Stomach (tissue), 9 donors: ENCODE data around the gene CAMTA2. TPM values are rescaled to one million over a fixed set of nuclear protein-coding genes. Genes with fewer than 3 reads are reported as not detected.

Source experiments
- DNase-seq, 2 donors: peaks; one replicate each; pipeline versions ENCODE4 v3.0.0 to v3.0.0-alpha.2; 2013 to 2019
- H3K27ac ChIP-seq, 5 donors: fragments of 200-600 bp in 4 of 5; sonication (generic) in 4 of 5; one replicate each; pipeline ENCODE4 v1.5.1; 2013 to 2019; ENCODE audit warnings: mild to moderate bottlenecking in 1 of 5, moderate library complexity in 1 of 5
- H3K27me3 ChIP-seq, 3 donors: fragments of 200-600 bp; sonication (generic); one replicate each; pipeline ENCODE4 v1.5.1; 2017 to 2019; ENCODE audit warnings: mixed run types in 1 of 3
- H3K36me3 ChIP-seq, 4 donors: fragments of 200-600 bp; sonication (generic); 1 replicate in 3 of 4; 2 replicates in 1 of 4; pipeline ENCODE4 v1.5.1; 2016 to 2019
- H3K4me1 ChIP-seq, 4 donors: fragments of 200-600 bp; sonication (generic); one replicate each; pipeline ENCODE4 v1.5.1; 2016 to 2019
- H3K4me3 ChIP-seq, 4 donors: fragments of 200-600 bp; sonication (generic) in 3 of 4; one replicate each; pipeline ENCODE4 v1.5.1; 2016 to 2019; ENCODE audit warnings: mild to moderate bottlenecking in 1 of 4
- H3K9me3 ChIP-seq, 4 donors: fragments of 200-600 bp; sonication (generic); one replicate each; pipeline ENCODE4 v1.5.1; 2016 to 2019
- EP300 ChIP-seq: sonication (generic); formaldehyde crosslinking; IDR thresholded peaks from one replicate; pipeline ENCODE4 v1.6.1; 2017; ENCODE audit warnings: antibody characterized with exemption
- POLR2A ChIP-seq, 4 donors: fragments of 450-650 bp; IDR thresholded peaks; one replicate each; pipeline ENCODE4 v1.6.1; 2016; ENCODE audit warnings: antibody characterized with exemption in 4 of 4, control low read depth in 2 of 4, mild to moderate bottlenecking in 1 of 4, moderate library complexity in 1 of 4
- POLR2AphosphoS5 ChIP-seq, 3 donors: sonication (generic); formaldehyde crosslinking; IDR thresholded peaks; one replicate each; pipeline ENCODE4 v1.6.1; 2016; ENCODE audit warnings: antibody characterized with exemption in 3 of 3
- WGBS, 5 donors: extraction: QIAGEN DNeasy Blood & Tissue Kit in 3 of 5; methylation state at CpG; one replicate each; pipeline versions ENCODE4 v1.1.5 to v1.1.7; 2013 to 2018; 5-methylcytosine and 5-hydroxymethylcytosine counted together
- intact Hi-C: fragments of 100-400 bp; cut with DNase I; formaldehyde crosslinking; loops from one replicate; pipeline ENCODE4 v1.15.1; 2023; ENCODE audit warnings: low total_unique reads
- polyA plus RNA-seq, 3 donors: library from polyadenylated mRNA; stranded (reverse); fragments of 200-250 nt; gene quantifications; one replicate each; pipeline ENCODE4 v1.2.3, GENCODE V29; 2013
- total RNA-seq, 5 donors: library from RNA; depleted of rRNA; stranded (reverse); fragments of >200 nt; gene quantifications; one replicate each; pipeline versions ENCODE4 v1.1.0 to v1.2.3, GENCODE V29; 2014 to 2016
- TF ChIP-seq, protein P1 (sequence below), 7 experiments: fragments of 450-650 bp in 4 of 7; fragments of 200-600 bp in 3 of 7; sonication (generic) in 3 of 7; IDR thresholded peaks; one replicate each; pipeline ENCODE4 v1.5.1; 2016 to 2019; ENCODE audit warnings: antibody characterized with exemption in 7 of 7, control low read depth in 2 of 7, mild to moderate bottlenecking in 1 of 7
- donor health status: healthy with polysubstance abuse.
- donor health status: Bipolar disorder and iron deficiency.
- donor health status: healthy.

CAMTA2 gene
- total and polyA plus RNA-seq, 8 donors = 8.1 to 202 (median 54.6) TPM

DNA sequence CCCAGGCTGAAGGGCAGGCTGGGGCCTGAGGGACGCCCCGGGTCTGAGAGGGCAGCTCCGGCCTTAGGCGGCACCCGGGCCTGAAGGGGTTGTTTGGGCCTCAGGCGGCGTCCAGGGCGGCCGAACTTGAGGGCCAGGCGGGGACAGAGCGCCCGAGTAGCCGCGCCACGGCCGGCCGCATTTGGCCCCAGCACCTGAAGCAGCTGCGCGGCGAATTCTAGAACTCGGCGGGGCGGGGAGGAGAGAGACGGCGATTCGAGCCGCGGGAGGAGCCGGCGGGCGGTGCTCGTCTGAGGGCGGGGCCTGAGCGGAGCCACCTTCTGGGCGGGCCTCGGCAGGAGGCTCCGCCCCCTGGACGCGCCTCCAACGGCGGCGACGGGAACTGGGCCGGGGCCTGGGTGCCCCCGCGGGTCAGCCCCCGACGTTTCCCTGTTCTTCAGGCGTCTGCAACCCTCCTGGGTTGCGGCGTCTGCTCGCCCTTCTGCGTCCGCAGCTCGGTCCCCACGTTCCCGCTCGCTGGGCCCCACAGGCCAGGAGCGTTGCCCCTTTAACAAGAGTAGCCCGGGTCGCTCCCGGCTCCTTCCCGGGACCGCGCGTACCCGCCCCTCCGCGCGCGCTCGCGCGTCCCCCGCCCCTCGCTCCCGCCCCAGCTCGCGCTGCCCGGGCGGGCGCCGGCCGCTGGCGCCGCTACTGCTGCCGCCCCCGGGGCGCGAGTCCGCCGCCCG is 10.0 kb upstream of the CAMTA2 start, which contains the start of the genes INCA1 and KIF1C:
INCA1 (minus strand) TSS at position 221 of the 725 bp plus-strand sequence. CDS start 3,085 bp downstream, outside the sequence.
KIF1C (plus strand) TSS at position 649 of the 725 bp plus-strand sequence. CDS start 2,297 bp downstream, outside the sequence.
- peak within 1 kb of the TSS; percentile 91 to 97 (median 94) for H3K27ac ChIP-seq
- TF ChIP-seq POLR2A (IDR thresholded peaks at IDR 0.05) (peak in 2 of 4 donors; percentile 43 to 58), EP300 (no peak), POLR2AphosphoS5 (IDR thresholded peaks at IDR 0.05) (peak; percentile 49 to 84 (median 82))
- TF ChIP-seq, protein P1, sequence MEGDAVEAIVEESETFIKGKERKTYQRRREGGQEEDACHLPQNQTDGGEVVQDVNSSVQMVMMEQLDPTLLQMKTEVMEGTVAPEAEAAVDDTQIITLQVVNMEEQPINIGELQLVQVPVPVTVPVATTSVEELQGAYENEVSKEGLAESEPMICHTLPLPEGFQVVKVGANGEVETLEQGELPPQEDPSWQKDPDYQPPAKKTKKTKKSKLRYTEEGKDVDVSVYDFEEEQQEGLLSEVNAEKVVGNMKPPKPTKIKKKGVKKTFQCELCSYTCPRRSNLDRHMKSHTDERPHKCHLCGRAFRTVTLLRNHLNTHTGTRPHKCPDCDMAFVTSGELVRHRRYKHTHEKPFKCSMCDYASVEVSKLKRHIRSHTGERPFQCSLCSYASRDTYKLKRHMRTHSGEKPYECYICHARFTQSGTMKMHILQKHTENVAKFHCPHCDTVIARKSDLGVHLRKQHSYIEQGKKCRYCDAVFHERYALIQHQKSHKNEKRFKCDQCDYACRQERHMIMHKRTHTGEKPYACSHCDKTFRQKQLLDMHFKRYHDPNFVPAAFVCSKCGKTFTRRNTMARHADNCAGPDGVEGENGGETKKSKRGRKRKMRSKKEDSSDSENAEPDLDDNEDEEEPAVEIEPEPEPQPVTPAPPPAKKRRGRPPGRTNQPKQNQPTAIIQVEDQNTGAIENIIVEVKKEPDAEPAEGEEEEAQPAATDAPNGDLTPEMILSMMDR (IDR thresholded peaks at IDR 0.05) = peak in 2 of 7 experiments; percentile 23 to 27
- peak within 1 kb of the TSS; percentile 93 to 99 (median 98) for H3K4me3 ChIP-seq
- H3K36me3 ChIP-seq = peaks cover 16 to 21% (median 20%) of the 10 kb centered on the region in 4 donors
- H3K27me3 ChIP-seq = no peaks in the 10 kb centered on the region
- intact Hi-C loops = no loop called here
- 0 to 2% (median 1%) methylated on average over 18 to 93 of the region's 93 CpGs; no CpG with 5 or more reads in 1 of the 5 donors for WGBS, 5 donors
- peak; percentile 95 to 97 for DNase-seq
- H3K9me3 ChIP-seq = no peaks in the 10 kb centered on the region
- H3K4me1 ChIP-seq = peaks cover 27 to 34% (median 32%) of the 10 kb centered on the region in 4 donors

DNA sequence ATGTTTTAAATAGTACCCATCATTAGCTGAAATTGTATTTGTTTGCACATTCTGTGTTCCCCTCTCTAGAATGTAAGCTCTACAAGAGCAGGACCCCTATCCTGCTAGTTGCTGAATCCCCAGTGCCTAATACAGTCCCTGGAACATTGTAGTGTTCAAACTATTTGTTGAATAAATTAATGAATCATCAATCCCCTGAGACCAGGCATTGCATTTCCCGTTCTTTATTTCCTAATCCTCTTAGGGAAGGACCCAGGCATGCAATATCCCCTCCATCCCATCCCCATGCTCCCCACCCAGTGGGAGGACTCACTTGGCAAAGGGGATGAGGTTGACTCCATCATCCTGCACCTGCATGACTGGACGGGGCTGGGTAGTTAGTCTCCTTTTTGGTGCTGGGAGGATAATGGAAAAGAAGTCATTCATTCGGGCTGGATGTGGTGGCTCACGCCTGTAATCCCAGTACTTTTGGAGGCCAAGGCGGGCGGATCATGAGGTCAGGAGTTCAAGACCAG is 6.7 kb upstream of the CAMTA2 start:
- H3K36me3 ChIP-seq = no peaks in the 10 kb centered on the region
- intact Hi-C loops = no loop called here
- no peaks in the 10 kb centered on the region for H3K9me3 ChIP-seq
- no peak overlapping the region for H3K4me3 ChIP-seq
- H3K4me1 ChIP-seq = peaks cover 11 to 20% (median 16%) of the 10 kb centered on the region in 4 donors
- no peak overlapping the region for H3K27ac ChIP-seq
- H3K27me3 ChIP-seq = no peaks in the 10 kb centered on the region
- TF ChIP-seq POLR2A (IDR thresholded peaks at IDR 0.05) (no peak), POLR2AphosphoS5 (IDR thresholded peaks at IDR 0.05) (no peak), EP300 (no peak)
- TF ChIP-seq, protein P1 (IDR thresholded peaks at IDR 0.05) = no peak
- no peak for DNase-seq
- WGBS, 5 donors = 79 to 91% (median 86%) methylated on average over 6 of the region's 6 CpGs

DNA sequence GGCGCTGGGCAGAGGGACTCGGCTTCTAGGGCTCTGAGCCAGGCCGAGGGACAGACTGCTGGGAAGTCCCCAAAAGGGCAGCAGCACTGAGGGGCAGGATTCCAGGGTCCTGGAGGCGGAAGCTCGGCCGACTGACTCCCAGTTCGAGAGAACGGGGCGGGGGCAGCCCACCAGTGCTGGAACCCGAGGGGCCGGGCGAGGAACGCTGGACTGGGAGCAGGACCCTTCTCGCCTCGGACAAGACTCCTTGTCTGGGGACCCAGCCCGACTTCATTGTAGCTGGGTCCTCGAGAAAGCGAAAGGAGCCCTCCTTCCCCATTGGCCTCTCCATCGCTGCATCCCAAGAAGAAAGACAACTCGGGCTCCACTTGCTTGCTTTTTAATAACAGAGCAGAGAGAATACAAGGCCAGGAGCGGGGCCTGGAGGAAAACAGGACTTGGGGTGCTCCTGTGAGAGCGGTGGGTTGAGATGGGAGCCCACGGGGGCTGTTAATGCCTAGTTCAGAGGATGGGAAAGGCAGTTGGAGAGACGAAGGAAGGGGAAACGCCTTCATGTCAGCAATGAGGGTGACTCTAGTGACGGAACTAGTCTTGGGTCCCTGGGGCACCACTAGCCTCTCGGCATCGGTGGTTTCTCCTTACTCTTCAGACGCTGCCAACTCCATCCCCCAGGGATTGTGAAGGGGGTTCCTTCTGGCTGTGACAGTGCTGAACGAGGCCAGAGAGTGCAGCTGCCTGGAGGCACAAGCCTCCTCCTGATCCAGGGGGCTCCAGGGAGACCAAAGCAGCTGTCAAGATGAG is 492 bp upstream of the CAMTA2 start:
- H3K27ac ChIP-seq = peak overlapping the region; percentile 96 to 98 (median 98)
- no peaks in the 10 kb centered on the region for H3K27me3 ChIP-seq
- intact Hi-C loops = no loop called here
- H3K36me3 ChIP-seq = peaks cover under 1 to 29% (median 24%) of the 10 kb centered on the region in 4 donors
- 2 to 4% (median 3%) methylated on average over 17 to 30 of the region's 30 CpGs for WGBS, 5 donors
- H3K4me1 ChIP-seq = peaks cover 21 to 37% (median 33%) of the 10 kb centered on the region in 4 donors
- TF ChIP-seq POLR2A (IDR thresholded peaks at IDR 0.05) (no peak), EP300 (no peak), POLR2AphosphoS5 (IDR thresholded peaks at IDR 0.05) (no peak)
- peak overlapping the region; percentile 82 to 99 (median 96) for H3K4me3 ChIP-seq
- no peaks in the 10 kb centered on the region for H3K9me3 ChIP-seq
- DNase-seq = peak in 1 of 2 donors; percentile 56

DNA sequence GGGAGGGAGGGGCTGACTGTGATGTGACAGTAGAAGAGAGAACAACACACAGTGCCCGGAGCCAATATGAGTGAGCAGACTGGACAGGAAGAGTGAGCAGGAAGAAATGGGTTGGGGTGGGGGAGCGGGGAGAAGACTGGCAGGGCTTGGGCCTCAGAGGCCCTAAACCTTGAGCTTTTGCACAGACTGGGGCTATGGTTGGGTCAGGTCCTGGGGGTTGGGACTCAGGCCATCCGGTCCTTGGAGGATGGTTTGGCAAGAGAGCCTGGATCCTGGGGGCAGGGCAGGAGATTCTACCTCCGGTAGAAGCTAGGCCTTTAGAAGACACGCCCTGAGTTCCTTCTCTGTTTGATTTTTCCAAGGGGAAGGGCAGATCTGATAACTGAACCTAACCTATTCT is 1.1 kb downstream of the CAMTA2 start:
- peak in 1 of 2 donors; percentile 43 for DNase-seq
- Histone ChIP-seq H3K27me3 (no peaks in the 10 kb centered on the region), H3K4me1 (peaks cover 21 to 39% (median 36%) of the 10 kb centered on the region in 4 donors), H3K4me3 (peak overlapping the region; percentile 82 to 99 (median 96)), H3K9me3 (no peaks in the 10 kb centered on the region), H3K36me3 (peaks cover 13 to 45% (median 40%) of the 10 kb centered on the region in 4 donors), H3K27ac (peak overlapping the region; percentile 96 to 98 (median 98))
- 22 to 33% (median 28%) methylated on average over 5 of the region's 5 CpGs for WGBS, 5 donors
- intact Hi-C loops = no loop called here
- TF ChIP-seq, protein P1 (IDR thresholded peaks at IDR 0.05) = no peak
- TF ChIP-seq POLR2A (IDR thresholded peaks at IDR 0.05) (no peak), EP300 (no peak), POLR2AphosphoS5 (IDR thresholded peaks at IDR 0.05) (no peak)
